GM23338 (cell line): ENCODE measurements around the gene TSPAN19. TPM values are rescaled to one million over a fixed set of nuclear protein-coding genes. Genes with fewer than 3 reads are reported as not detected.

Experiments used
- ATAC-seq: fragments of 200-7000 bp; cut with Tn5 transposase; 3 replicates; pipeline ENCODE4 v1.9.1; 2020
- DNase-seq: peaks from one replicate; pipeline ENCODE4 v3.0.0-alpha.2; 2015; ENCODE audit warnings: low spot score
- H2AFZ ChIP-seq: fragments of 200-600 bp; sonication (generic); 2 replicates; pipeline ENCODE4 v1.8.0; 2016; ENCODE audit warnings: antibody characterized with exemption, mild to moderate bottlenecking, moderate library complexity
- H3F3A ChIP-seq: fragments of 200-600 bp; sonication (generic); replicated peaks from 2 replicates; pipeline ENCODE4 v1.8.0; 2017; ENCODE audit warnings: antibody characterized with exemption, mixed run types, low read depth
- H3K27ac ChIP-seq: fragments of 200-600 bp; sonication (generic); 2 replicates; pipeline ENCODE4 v1.6.1; 2016; ENCODE audit warnings: low read depth
- H3K27me3 ChIP-seq: fragments of 200-600 bp; sonication (generic); 2 replicates; pipeline ENCODE4 v1.8.0; 2016; ENCODE audit warnings: mild to moderate bottlenecking, mixed run types, moderate library complexity; ENCODE audit not compliant: insufficient read depth
- H3K36me3 ChIP-seq: fragments of 200-600 bp; sonication (generic); 2 replicates; pipeline ENCODE4 v1.8.0; 2016; ENCODE audit warnings: mild to moderate bottlenecking; ENCODE audit not compliant: insufficient read depth
- H3K4me1 ChIP-seq: fragments of 200-600 bp; sonication (generic); 2 replicates; pipeline ENCODE4 v1.8.0; 2016; ENCODE audit warnings: mild to moderate bottlenecking, moderate library complexity; ENCODE audit not compliant: insufficient read depth
- H3K4me2 ChIP-seq: fragments of 200-600 bp; sonication (generic); 2 replicates; pipeline ENCODE4 v1.7.1; 2017; ENCODE audit warnings: mixed run types
- H3K4me3 ChIP-seq: fragments of 200-600 bp; sonication (generic); 2 replicates; pipeline ENCODE4 v1.6.1; 2016; ENCODE audit warnings: mixed run types
- H3K79me2 ChIP-seq: fragments of 200-600 bp; sonication (generic); replicated peaks from 2 replicates; pipeline ENCODE4 v1.8.0; 2017; ENCODE audit warnings: mild to moderate bottlenecking; ENCODE audit not compliant: insufficient read depth
- H3K9me2 ChIP-seq: fragments of 200-600 bp; sonication (generic); 2 replicates; pipeline ENCODE4 v1.8.0; 2017; ENCODE audit not compliant: insufficient read depth
- H4K20me1 ChIP-seq: fragments of 200-600 bp; sonication (generic); replicated peaks from 2 replicates; pipeline ENCODE4 v1.8.0; 2017; ENCODE audit warnings: mild to moderate bottlenecking; ENCODE audit not compliant: insufficient read depth
- H3K27ac Mint-ChIP-seq: 2 replicates; pipeline ENCODE4 v1.8.0; 2020; ENCODE audit warnings: inconsistent platforms, mild to moderate bottlenecking, moderate library complexity, mixed read lengths
- H3K27me3 Mint-ChIP-seq: 3 replicates; pipeline ENCODE4 v1.8.0; 2022; ENCODE audit warnings: low read depth, mild to moderate bottlenecking, moderate library complexity, mixed read lengths, inconsistent platforms; ENCODE audit not compliant: insufficient read depth, poor library complexity
- H3K36me3 Mint-ChIP-seq: 3 replicates; pipeline ENCODE4 v1.8.0; 2021; ENCODE audit warnings: low read depth, mild to moderate bottlenecking, inconsistent platforms, moderate library complexity, mixed read lengths
- H3K4me1 Mint-ChIP-seq: 3 replicates; pipeline ENCODE4 v1.8.0; 2020; ENCODE audit warnings: mild to moderate bottlenecking, inconsistent platforms, mixed read lengths
- H3K4me3 Mint-ChIP-seq: 3 replicates; pipeline ENCODE4 v1.8.0; 2021; ENCODE audit warnings: moderate library complexity, mild to moderate bottlenecking, inconsistent platforms, mixed read lengths
- H3K9me3 Mint-ChIP-seq: 3 replicates; pipeline ENCODE4 v1.8.0; 2020; ENCODE audit warnings: moderate library complexity, mild to moderate bottlenecking, inconsistent platforms, mixed read lengths
- CREB1 ChIP-seq: fragments of 250-450 bp; sonication (Bioruptor Pico); IDR thresholded peaks from 2 replicates; pipeline ENCODE4 v1.5.0; 2020; ENCODE audit warnings: low read depth, mild to moderate bottlenecking, moderate library complexity
- EZH2 ChIP-seq: fragments of 200-600 bp; sonication (generic); IDR thresholded peaks from one replicate; pipeline ENCODE4 v1.8.0; 2017; ENCODE audit warnings: antibody characterized with exemption, mild to moderate bottlenecking, low read depth; ENCODE audit not compliant: unreplicated experiment
- EZH2phosphoT487 ChIP-seq: fragments of 200-600 bp; sonication (generic); IDR thresholded peaks from one replicate; pipeline ENCODE4 v1.8.1; 2018; ENCODE audit warnings: antibody characterized with exemption; ENCODE audit not compliant: unreplicated experiment
- JUNB ChIP-seq: IDR thresholded peaks from one replicate; pipeline ENCODE4 v1.6.1; 2016; ENCODE audit warnings: antibody characterized with exemption; ENCODE audit not compliant: unreplicated experiment
- NANOG ChIP-seq: IDR thresholded peaks from 2 replicates; pipeline ENCODE4 v1.6.1; 2016; ENCODE audit warnings: antibody characterized with exemption, borderline replicate concordance
- POLR2AphosphoS5 ChIP-seq: IDR thresholded peaks from 2 replicates; pipeline ENCODE4 v1.6.1; 2016; ENCODE audit warnings: antibody characterized with exemption, low read depth
- STAT1 ChIP-seq: IDR thresholded peaks from one replicate; pipeline ENCODE4 v1.6.1; 2016; ENCODE audit warnings: antibody characterized with exemption; ENCODE audit not compliant: unreplicated experiment
- ZNF114 ChIP-seq: fragments of 250-450 bp; sonication (Bioruptor Pico); IDR thresholded peaks from 2 replicates; pipeline ENCODE4 v1.5.0; 2020; ENCODE audit warnings: mild to moderate bottlenecking, moderate library complexity
- ZNF331 ChIP-seq: fragments of 250-450 bp; sonication (Bioruptor Pico); IDR thresholded peaks from 2 replicates; pipeline ENCODE4 v1.5.0; 2020; ENCODE audit warnings: low read depth, mild to moderate bottlenecking, moderate library complexity
- polyA plus RNA-seq: library from polyadenylated mRNA; unstranded; fragments of >200 nt; fragmentation: Nextera tagmentation; extraction: Ambion mirVana; gene quantifications from 2 replicates; pipeline ENCODE4 v1.2.1, GENCODE V29; 2016
- total RNA-seq: library from RNA; depleted of rRNA; stranded (reverse); fragments of >200 nt; shearing (Covaris generic); gene quantifications from 2 replicates; pipeline ENCODE4 v1.2.3, GENCODE V29; 2014
- TF ChIP-seq, protein P1 (sequence below), 2 experiments: fragments of 200-600 bp in 1 of 2; sonication (generic) in 1 of 2; conservative IDR thresholded peaks; 2 replicates each; pipeline versions ENCODE4 v1.5.1 to v1.6.1; 2016 to 2017; ENCODE audit warnings: antibody characterized with exemption in 2 of 2, low read depth in 2 of 2, mild to moderate bottlenecking in 2 of 2, moderate library complexity in 1 of 2
- TF ChIP-seq, protein P2 (sequence below): IDR thresholded peaks from one replicate; pipeline ENCODE4 v1.6.1; 2018; ENCODE audit warnings: antibody characterized with exemption; ENCODE audit not compliant: unreplicated experiment
- TF ChIP-seq, protein P3 (sequence below): IDR thresholded peaks from 2 replicates; pipeline ENCODE4 v1.6.1; 2016; ENCODE audit warnings: antibody characterized with exemption

Gene TSPAN19
- total and polyA plus RNA-seq, 2 experiments from 2014 or later = 0.44 to 0.80 TPM

- TF ChIP-seq EZH2 (no peak), NANOG (0 out of 2 replicates have a peak, but pooled peaks have one; percentile 30), CREB1 (CRISPR knock-in tag) (no peak)
- TF ChIP-seq, protein P1, sequence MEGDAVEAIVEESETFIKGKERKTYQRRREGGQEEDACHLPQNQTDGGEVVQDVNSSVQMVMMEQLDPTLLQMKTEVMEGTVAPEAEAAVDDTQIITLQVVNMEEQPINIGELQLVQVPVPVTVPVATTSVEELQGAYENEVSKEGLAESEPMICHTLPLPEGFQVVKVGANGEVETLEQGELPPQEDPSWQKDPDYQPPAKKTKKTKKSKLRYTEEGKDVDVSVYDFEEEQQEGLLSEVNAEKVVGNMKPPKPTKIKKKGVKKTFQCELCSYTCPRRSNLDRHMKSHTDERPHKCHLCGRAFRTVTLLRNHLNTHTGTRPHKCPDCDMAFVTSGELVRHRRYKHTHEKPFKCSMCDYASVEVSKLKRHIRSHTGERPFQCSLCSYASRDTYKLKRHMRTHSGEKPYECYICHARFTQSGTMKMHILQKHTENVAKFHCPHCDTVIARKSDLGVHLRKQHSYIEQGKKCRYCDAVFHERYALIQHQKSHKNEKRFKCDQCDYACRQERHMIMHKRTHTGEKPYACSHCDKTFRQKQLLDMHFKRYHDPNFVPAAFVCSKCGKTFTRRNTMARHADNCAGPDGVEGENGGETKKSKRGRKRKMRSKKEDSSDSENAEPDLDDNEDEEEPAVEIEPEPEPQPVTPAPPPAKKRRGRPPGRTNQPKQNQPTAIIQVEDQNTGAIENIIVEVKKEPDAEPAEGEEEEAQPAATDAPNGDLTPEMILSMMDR (conservative IDR thresholded peaks at IDR 0.05; ENCODE audit: low read depth in 2 of 2) = no peak
- TF ChIP-seq, protein P2, sequence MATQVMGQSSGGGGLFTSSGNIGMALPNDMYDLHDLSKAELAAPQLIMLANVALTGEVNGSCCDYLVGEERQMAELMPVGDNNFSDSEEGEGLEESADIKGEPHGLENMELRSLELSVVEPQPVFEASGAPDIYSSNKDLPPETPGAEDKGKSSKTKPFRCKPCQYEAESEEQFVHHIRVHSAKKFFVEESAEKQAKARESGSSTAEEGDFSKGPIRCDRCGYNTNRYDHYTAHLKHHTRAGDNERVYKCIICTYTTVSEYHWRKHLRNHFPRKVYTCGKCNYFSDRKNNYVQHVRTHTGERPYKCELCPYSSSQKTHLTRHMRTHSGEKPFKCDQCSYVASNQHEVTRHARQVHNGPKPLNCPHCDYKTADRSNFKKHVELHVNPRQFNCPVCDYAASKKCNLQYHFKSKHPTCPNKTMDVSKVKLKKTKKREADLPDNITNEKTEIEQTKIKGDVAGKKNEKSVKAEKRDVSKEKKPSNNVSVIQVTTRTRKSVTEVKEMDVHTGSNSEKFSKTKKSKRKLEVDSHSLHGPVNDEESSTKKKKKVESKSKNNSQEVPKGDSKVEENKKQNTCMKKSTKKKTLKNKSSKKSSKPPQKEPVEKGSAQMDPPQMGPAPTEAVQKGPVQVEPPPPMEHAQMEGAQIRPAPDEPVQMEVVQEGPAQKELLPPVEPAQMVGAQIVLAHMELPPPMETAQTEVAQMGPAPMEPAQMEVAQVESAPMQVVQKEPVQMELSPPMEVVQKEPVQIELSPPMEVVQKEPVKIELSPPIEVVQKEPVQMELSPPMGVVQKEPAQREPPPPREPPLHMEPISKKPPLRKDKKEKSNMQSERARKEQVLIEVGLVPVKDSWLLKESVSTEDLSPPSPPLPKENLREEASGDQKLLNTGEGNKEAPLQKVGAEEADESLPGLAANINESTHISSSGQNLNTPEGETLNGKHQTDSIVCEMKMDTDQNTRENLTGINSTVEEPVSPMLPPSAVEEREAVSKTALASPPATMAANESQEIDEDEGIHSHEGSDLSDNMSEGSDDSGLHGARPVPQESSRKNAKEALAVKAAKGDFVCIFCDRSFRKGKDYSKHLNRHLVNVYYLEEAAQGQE = no peak
These were observed 31.9 kb downstream of the TSPAN19 start (continued) for GRCh38 chr12:85004204-85004603.

- Mint-ChIP-seq H3K4me1 (peaks cover 31% of the 10 kb centered on the region), H3K9me3 (peaks cover 8% of the 10 kb centered on the region; the same call in 2 of the 3 replicates), H3K4me3 (no peak overlapping the region), H3K36me3 (peaks cover 23% of the 10 kb centered on the region; the same call in 2 of the 3 replicates), H3K27ac (no peak overlapping the region), H3K27me3 (peaks cover 4% of the 10 kb centered on the region)
- Histone ChIP-seq H4K20me1 (no peaks in the 10 kb centered on the region), H3K9me2 (peaks cover 7% of the 10 kb centered on the region), H3K4me3 (no peak overlapping the region), H2AFZ (no peak overlapping the region), H3K4me1 (peaks cover 23% of the 10 kb centered on the region), H3F3A (no peaks in the 10 kb centered on the region), H3K4me2 (no peak overlapping the region), H3K36me3 (no peaks in the 10 kb centered on the region), H3K27ac (no peak overlapping the region), H3K27me3 (no peaks in the 10 kb centered on the region), H3K79me2 (no peaks in the 10 kb centered on the region)
- no peak for DNase-seq
- no peak for ATAC-seq
- no peak for TF ChIP-seq STAT1
- TF ChIP-seq NANOG = no peak
- no peak for TF ChIP-seq CREB1 (CRISPR knock-in tag)
- TF ChIP-seq, protein P1 (conservative IDR thresholded peaks at IDR 0.05; ENCODE audit: low read depth in 2 of 2) = no peak
- no peak for TF ChIP-seq POLR2AphosphoS5
- TF ChIP-seq EZH2 = no peak
- TF ChIP-seq ZNF114 = no peak
- no peak for TF ChIP-seq ZNF331 (CRISPR knock-in tag)
- TF ChIP-seq, protein P3, sequence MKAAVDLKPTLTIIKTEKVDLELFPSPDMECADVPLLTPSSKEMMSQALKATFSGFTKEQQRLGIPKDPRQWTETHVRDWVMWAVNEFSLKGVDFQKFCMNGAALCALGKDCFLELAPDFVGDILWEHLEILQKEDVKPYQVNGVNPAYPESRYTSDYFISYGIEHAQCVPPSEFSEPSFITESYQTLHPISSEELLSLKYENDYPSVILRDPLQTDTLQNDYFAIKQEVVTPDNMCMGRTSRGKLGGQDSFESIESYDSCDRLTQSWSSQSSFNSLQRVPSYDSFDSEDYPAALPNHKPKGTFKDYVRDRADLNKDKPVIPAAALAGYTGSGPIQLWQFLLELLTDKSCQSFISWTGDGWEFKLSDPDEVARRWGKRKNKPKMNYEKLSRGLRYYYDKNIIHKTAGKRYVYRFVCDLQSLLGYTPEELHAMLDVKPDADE = no peak
- TF ChIP-seq, protein P2 = no peak
- no peak for TF ChIP-seq JUNB
- no peak for TF ChIP-seq EZH2phosphoT487
These were observed 33.2 kb downstream of the TSPAN19 start for GRCh38 chr12:85002778-85003296.
